Breast epithelium (tissue), 4 donors: Measurements from ENCODE around the gene KIAA0232. TPM values are rescaled to one million over a fixed set of nuclear protein-coding genes. Genes with fewer than 3 reads are reported as not detected.

Experiments used
- DNase-seq, 2 donors: peaks; one replicate each; pipeline ENCODE4 v3.0.0-alpha.2; 2019; ENCODE audit warnings: low spot score in 2 of 2
- H3K27ac ChIP-seq, 2 donors: fragments of 200-600 bp; sonication (generic) in 1 of 2; one replicate each; pipeline ENCODE4 v1.5.1; 2016 to 2019; ENCODE audit warnings: mild to moderate bottlenecking in 1 of 2
- H3K27me3 ChIP-seq, 2 donors: fragments of 200-600 bp; sonication (generic) in 1 of 2; one replicate each; pipeline versions ENCODE4 v1.5.1 to v1.6.0; 2017 to 2019; ENCODE audit warnings: control low read depth in 1 of 2, mild to moderate bottlenecking in 1 of 2
- H3K36me3 ChIP-seq: fragments of 200-600 bp; one replicate; pipeline ENCODE4 v1.5.1; 2019
- H3K4me1 ChIP-seq, 2 donors: fragments of 200-600 bp; sonication (generic); one replicate each; pipeline ENCODE4 v1.5.1; 2016 to 2019; ENCODE audit warnings: control low read depth in 1 of 2
- H3K4me3 ChIP-seq, 3 donors: fragments of 200-600 bp; sonication (generic); 1 replicate in 2 of 3; 2 replicates in 1 of 3; pipeline ENCODE4 v1.5.1; 2016 to 2019; ENCODE audit warnings: mild to moderate bottlenecking in 3 of 3, moderate library complexity in 2 of 3
- H3K9me3 ChIP-seq, 2 donors: fragments of 200-600 bp; sonication (generic) in 1 of 2; one replicate each; pipeline ENCODE4 v1.5.1; 2016 to 2019; ENCODE audit warnings: control low read depth in 1 of 2
- POLR2A ChIP-seq: fragments of 450-650 bp; IDR thresholded peaks from one replicate; pipeline ENCODE4 v1.6.1; 2016; ENCODE audit warnings: antibody characterized with exemption, mild to moderate bottlenecking, moderate library complexity
- POLR2AphosphoS5 ChIP-seq, 3 donors: sonication (generic); formaldehyde crosslinking; IDR thresholded peaks; one replicate each; pipeline ENCODE4 v1.6.1; 2017; ENCODE audit warnings: antibody characterized with exemption in 3 of 3
- intact Hi-C: fragments of 100-400 bp; cut with DNase I; formaldehyde crosslinking; loops from one replicate; pipeline ENCODE4 v1.15.1; 2023; ENCODE audit warnings: low total_unique reads
- total RNA-seq, 3 donors: library from RNA; depleted of rRNA; stranded (reverse); fragments of >200 nt; gene quantifications; one replicate each; pipeline ENCODE4 v1.1.0, GENCODE V29; 2016
- TF ChIP-seq, protein P1 (sequence below), 3 donors: fragments of 450-650 bp; IDR thresholded peaks; one replicate each; pipeline ENCODE4 v1.5.1; 2016 to 2017; ENCODE audit warnings: antibody characterized with exemption in 3 of 3, mild to moderate bottlenecking in 3 of 3, moderate library complexity in 3 of 3

Gene KIAA0232
- total RNA-seq, 3 donors from 2014 or later, result 31.5 to 40.8 (median 31.7) TPM

DNA sequence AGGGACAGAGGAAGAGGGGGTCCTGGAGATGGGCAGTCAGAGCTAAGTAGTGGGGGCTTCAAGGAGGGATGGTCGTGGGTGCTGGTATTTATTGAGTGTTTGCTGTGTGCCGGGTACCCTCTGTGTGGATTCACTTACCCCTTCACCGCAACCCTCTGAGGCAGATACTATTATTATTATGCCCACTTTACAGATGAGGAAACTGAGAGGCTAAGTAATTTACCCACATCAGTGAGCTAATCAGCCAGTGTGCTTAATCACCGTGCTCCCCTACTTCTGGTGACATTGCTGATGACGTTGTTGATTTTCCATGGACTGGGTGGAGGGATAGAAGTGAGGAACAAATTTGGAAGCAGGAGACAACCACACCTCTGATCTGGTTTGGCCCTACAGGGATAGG is 4.1 kb upstream of the KIAA0232 start:
- TF ChIP-seq POLR2AphosphoS5 (IDR thresholded peaks at IDR 0.05), result no peak
- no peak for TF ChIP-seq POLR2A
- TF ChIP-seq, protein P1, sequence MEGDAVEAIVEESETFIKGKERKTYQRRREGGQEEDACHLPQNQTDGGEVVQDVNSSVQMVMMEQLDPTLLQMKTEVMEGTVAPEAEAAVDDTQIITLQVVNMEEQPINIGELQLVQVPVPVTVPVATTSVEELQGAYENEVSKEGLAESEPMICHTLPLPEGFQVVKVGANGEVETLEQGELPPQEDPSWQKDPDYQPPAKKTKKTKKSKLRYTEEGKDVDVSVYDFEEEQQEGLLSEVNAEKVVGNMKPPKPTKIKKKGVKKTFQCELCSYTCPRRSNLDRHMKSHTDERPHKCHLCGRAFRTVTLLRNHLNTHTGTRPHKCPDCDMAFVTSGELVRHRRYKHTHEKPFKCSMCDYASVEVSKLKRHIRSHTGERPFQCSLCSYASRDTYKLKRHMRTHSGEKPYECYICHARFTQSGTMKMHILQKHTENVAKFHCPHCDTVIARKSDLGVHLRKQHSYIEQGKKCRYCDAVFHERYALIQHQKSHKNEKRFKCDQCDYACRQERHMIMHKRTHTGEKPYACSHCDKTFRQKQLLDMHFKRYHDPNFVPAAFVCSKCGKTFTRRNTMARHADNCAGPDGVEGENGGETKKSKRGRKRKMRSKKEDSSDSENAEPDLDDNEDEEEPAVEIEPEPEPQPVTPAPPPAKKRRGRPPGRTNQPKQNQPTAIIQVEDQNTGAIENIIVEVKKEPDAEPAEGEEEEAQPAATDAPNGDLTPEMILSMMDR (IDR thresholded peaks at IDR 0.05), result no peak
- DNase-seq, result no peak
- intact Hi-C loops, result no loop called here
- no peaks in the 10 kb centered on the region for H3K9me3 ChIP-seq
- no peak overlapping the region for H3K27ac ChIP-seq
- no peak overlapping the region for H3K4me3 ChIP-seq
- H3K36me3 ChIP-seq, result no peaks in the 10 kb centered on the region
- peaks cover 0 to 5% of the 10 kb centered on the region in 2 donors for H3K4me1 ChIP-seq
- no peaks in the 10 kb centered on the region for H3K27me3 ChIP-seq

DNA sequence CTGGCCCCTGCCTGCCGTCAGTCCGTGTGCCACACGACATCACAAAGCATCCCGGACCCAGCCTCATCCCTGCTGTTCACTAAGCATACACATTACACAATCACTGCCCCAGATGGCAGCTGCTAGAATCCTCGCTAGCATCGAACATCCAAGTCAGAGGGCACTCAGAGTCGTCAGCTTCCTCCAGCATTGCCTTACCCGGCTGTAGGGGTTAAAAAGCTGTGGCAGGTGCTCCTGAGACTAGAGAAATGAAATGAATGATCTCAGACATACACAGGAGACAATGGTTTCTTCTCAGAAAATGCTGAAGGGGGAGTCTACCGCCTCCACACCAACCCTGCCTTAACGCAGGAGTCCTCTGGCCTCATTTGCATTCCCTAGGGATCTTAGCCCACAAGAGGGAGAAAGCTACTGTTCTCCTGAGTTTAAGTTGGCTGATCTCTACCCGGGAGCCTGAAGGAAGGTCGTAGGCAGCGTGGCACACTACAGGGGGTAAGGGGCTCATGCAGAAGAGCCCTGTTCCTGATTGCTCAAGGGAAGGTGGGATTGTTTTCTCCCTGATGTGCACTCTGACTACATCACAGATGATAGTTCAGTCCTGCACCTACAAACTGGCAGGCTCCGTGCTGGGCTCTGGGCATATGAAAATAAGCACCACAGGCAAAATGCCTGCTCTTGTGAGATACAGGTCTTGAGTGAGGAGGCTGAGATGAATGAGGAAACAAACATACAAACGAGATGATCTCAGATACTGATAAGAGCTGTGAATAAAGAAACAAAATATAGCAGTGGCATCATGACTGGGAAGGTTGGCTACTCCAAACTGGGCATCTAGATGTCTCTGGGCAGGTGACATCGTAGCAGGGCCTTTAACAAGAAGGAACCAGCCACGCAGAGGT is 2.6 kb upstream of the KIAA0232 start:
- intact Hi-C loops, result no loop called here

DNA sequence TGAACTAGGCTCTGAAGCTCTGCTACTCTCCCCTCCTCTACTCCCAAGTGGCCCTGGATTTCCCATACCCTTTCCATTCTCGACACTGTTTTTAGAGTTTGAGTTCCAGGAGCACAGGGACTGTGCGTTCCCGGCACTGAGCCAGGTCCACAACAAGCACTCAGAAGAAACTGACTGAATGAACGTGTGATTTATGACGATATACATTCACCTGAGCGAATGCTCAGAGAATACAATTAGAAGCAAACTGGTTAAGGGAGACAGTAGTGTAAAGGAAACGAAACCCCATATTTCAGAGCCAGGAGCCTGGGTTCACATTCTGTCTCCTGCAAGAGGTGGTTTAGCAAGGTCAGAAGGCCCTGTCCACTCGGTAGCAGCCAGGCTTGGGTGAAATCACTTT is 1.4 kb upstream of the KIAA0232 start:
- intact Hi-C loops, result no loop called here
- H3K4me1 ChIP-seq, result peaks cover 0 to 9% of the 10 kb centered on the region in 2 donors
- H3K27ac ChIP-seq, result no peak overlapping the region
- H3K4me3 ChIP-seq, result no peak overlapping the region
- H3K27me3 ChIP-seq, result no peaks in the 10 kb centered on the region
- H3K9me3 ChIP-seq, result no peaks in the 10 kb centered on the region
- no peak for DNase-seq
- H3K36me3 ChIP-seq, result no peaks in the 10 kb centered on the region
- TF ChIP-seq, protein P1 (IDR thresholded peaks at IDR 0.05), result no peak
- no peak for TF ChIP-seq POLR2A
- no peak for TF ChIP-seq POLR2AphosphoS5 (IDR thresholded peaks at IDR 0.05)

More for the DNA sequence above, 2.6 kb upstream of the KIAA0232 start:
- no peak for DNase-seq
- Histone ChIP-seq H3K36me3 (no peaks in the 10 kb centered on the region), H3K27me3 (no peaks in the 10 kb centered on the region), H3K27ac (peak overlapping the region; percentile 36 to 48), H3K9me3 (no peaks in the 10 kb centered on the region), H3K4me3 (no peak overlapping the region), H3K4me1 (peaks cover 0 to 9% of the 10 kb centered on the region in 2 donors)
- TF ChIP-seq POLR2AphosphoS5 (IDR thresholded peaks at IDR 0.05) (no peak), POLR2A (no peak)
- TF ChIP-seq, protein P1 (IDR thresholded peaks at IDR 0.05), result no peak

DNA sequence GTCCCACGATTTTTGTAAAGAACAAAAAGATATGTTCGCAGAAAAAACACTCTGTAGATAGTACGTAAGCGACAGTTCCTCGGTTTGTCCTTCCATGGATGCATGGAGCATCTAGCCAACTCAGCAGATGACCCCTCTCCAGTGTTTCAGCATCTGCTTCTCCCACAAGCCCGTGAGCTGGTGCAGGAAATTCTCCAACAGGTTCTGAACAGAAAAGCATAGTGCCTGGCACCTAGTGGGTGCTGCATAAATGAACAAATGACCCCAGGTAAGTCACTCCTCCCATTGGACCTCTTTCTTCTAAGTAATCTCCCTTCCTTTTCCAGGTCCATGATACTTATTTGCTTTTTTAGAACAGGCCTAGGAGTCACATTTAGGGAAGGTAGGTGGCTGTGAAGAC is 966 bp upstream of the KIAA0232 start:
- peak overlapping the region in 1 of 2 donors; percentile 99 for H3K27ac ChIP-seq
- intact Hi-C loops, result no loop called here

DNA sequence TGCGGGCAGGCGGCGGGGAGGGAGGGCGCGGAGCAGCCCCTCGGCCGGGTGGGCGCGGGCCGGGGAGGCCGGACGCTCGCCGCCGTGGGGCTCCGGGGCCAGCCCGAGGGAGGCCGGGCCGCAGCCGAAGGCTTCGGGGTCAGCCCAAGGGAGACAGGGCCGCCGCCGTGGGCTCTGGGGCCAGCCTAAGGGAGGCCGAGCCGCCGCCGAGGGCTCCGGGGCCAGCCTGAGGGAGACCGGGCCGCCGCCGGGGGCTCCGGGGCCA is 251 bp downstream of the KIAA0232 start:
- intact Hi-C loops, result no loop called here

More for the DNA sequence above, 966 bp upstream of the KIAA0232 start:
- H3K9me3 ChIP-seq, result no peaks in the 10 kb centered on the region
- no peaks in the 10 kb centered on the region for H3K27me3 ChIP-seq
- H3K4me3 ChIP-seq, result peak overlapping the region in 2 of 3 donors; percentile 99 to 100
- no peak for TF ChIP-seq POLR2AphosphoS5 (IDR thresholded peaks at IDR 0.05)
- TF ChIP-seq, protein P1 (IDR thresholded peaks at IDR 0.05), result no peak
- H3K4me1 ChIP-seq, result peaks cover 0 to 9% of the 10 kb centered on the region in 2 donors
- DNase-seq, result no peak
- no peaks in the 10 kb centered on the region for H3K36me3 ChIP-seq

More for the DNA sequence above, 251 bp downstream of the KIAA0232 start:
- peaks cover 0 to 9% of the 10 kb centered on the region in 2 donors for H3K4me1 ChIP-seq
- peak overlapping the region; percentile 99 to 100 for H3K27ac ChIP-seq
- H3K9me3 ChIP-seq, result no peaks in the 10 kb centered on the region
- no peak for DNase-seq
- no peaks in the 10 kb centered on the region for H3K36me3 ChIP-seq
- H3K27me3 ChIP-seq, result no peaks in the 10 kb centered on the region
- H3K4me3 ChIP-seq, result peak overlapping the region; percentile 99 to 100 (median 100)
- no peak for TF ChIP-seq POLR2AphosphoS5 (IDR thresholded peaks at IDR 0.05)
- TF ChIP-seq POLR2A, result no peak
- TF ChIP-seq, protein P1 (IDR thresholded peaks at IDR 0.05), result no peak
